Measurements from ENCODE around the gene NFIA. TPM values are rescaled to one million over a fixed set of nuclear protein-coding genes. Genes with fewer than 3 reads are reported as not detected.

NFIA gene
- total and polyA plus RNA-seq, 10 of the 15 experiments (the other 5 are each of a cell fraction or from before 2014, with no cell fraction given): 0.10 to 0.16 TPM; not detected in 8

GRCh38 chr1:61100578-61100977 lies 18.2 kb downstream of the NFIA start:
- BruUV-seq (replicated peaks): no TSS peak
- TF ChIP-seq IRF5 (IDR thresholded peaks at IDR 0.05; ENCODE audit: borderline replicate concordance) (no peak), TCF7 (IDR thresholded peaks at IDR 0.05; ENCODE audit: borderline replicate concordance) (no peak), RB1 (IDR thresholded peaks at IDR 0.05; ENCODE audit: borderline replicate concordance) (no peak), BCL11A (IDR thresholded peaks at IDR 0.05; ENCODE audit: low read depth, low read length) (no peak), FOXK2 (IDR thresholded peaks at IDR 0.05) (no peak), ZBTB4 (CRISPR knock-in tag; IDR thresholded peaks at IDR 0.05) (no peak), SMAD5 (IDR thresholded peaks at IDR 0.05; ENCODE audit: low read depth) (no peak), POLR2A (IDR thresholded peaks at IDR 0.05; ENCODE audit: low read depth, low read length) (no peak)
- in situ Hi-C loops (cut with MboI): no loop called here
- no peak for DNase-seq (ENCODE audit: low read depth, low spot score)
- H3K36me3 ChIP-seq (ENCODE audit: control insufficient read depth in 2 of 2, insufficient read depth in 2 of 2, low read length in 1 of 2): no peaks in the 10 kb centered on the region
- POLR2A ChIA-PET: interaction anchor here (0.6 kb wide), 1 partner anchor 15 kb away, joined by 3 read pairs; no protein-coding TSS in a partner anchor
- no peaks in the 10 kb centered on the region for H3K9me3 ChIP-seq (replicated peaks; ENCODE audit: control insufficient read depth, insufficient read depth, low read length)
- CTCF ChIA-PET: interaction anchor here (0.6 to 1.2 kb wide), 2 partner anchors 73 to 755 kb away, joined by 3 read pairs; no protein-coding TSS in a partner anchor
- WGBS (ENCODE audit: insufficient coverage, insufficient replicate concordance, low lambda C conversion rate, missing lambda C conversion rate): 0% methylated on average over 2 of the region's 2 CpGs
- intact Hi-C loops (cut with micrococcal nuclease; ENCODE audit: unreplicated experiment): no loop called here
- H2AFZ ChIP-seq (ENCODE audit: control insufficient read depth, low read depth, low read length): no peak overlapping the region
- no peak for FAIRE-seq
- H3K4me1 ChIP-seq (ENCODE audit: control insufficient read depth, insufficient read depth, low read length): no peaks in the 10 kb centered on the region
- no peaks in the 10 kb centered on the region for H3K79me2 ChIP-seq (ENCODE audit: control insufficient read depth, insufficient read depth, low read length)
- H3K27me3 ChIP-seq (replicated peaks in 1 of 2; ENCODE audit: control insufficient read depth in 2 of 2, insufficient read depth in 2 of 2, low read length in 1 of 2): no peaks in the 10 kb centered on the region
- no peak overlapping the region for H3K27ac ChIP-seq (ENCODE audit: control insufficient read depth, insufficient read depth)
- no peak overlapping the region for H3K4me3 ChIP-seq
- SMC1A ChIA-PET (ENCODE audit: uncharacterized antibody, unreplicated experiment): interaction anchor here (1.8 kb wide), 1 partner anchor 10 kb away, joined by 5 read pairs; no protein-coding TSS in a partner anchor
- no peaks in the 10 kb centered on the region for H4K20me1 ChIP-seq (ENCODE audit: control insufficient read depth, insufficient read depth)
- ATAC-seq: no peak
- no peak overlapping the region for H3K9ac ChIP-seq (ENCODE audit: control insufficient read depth, insufficient read depth, low read length)
- RAD21 ChIA-PET (ENCODE audit: unreplicated experiment): no interaction called here
- H3K4me2 ChIP-seq (ENCODE audit: control insufficient read depth, insufficient read depth): no peak overlapping the region

All from GM12878 (cell line).